SK-N-SH (cell line): Measurements from ENCODE around the gene ZNF627. TPM values are rescaled to one million over a fixed set of nuclear protein-coding genes. Genes with fewer than 3 reads are reported as not detected.

ENCODE experiments used
- IRF3 ChIP-seq: fragments of 150-350 bp; IDR thresholded peaks from 2 replicates; pipeline ENCODE4 v1.6.1; 2016; ENCODE audit warnings: mild to moderate bottlenecking, low read depth, low read length
- REST ChIP-seq: IDR thresholded peaks from 2 replicates; pipeline ENCODE4 v1.6.1; 2012; ENCODE audit warnings: mild to moderate bottlenecking, low read depth, low read length, moderate library complexity
- polyA plus RNA-seq, 3 experiments: library from polyadenylated mRNA; depleted of rRNA; stranded (reverse); fragments of >200 nt; gene quantifications; 2 replicates each; pipeline ENCODE4 v1.2.3, GENCODE V29; 2012

The ZNF627 gene
- polyA plus RNA-seq, 1 of the 3 experiments (the other 2 are of a cell fraction): 5.8 TPM

- TF ChIP-seq REST: no peak
- TF ChIP-seq IRF3: no peak
Measured at GRCh38 chr19:11663181-11663591, 65.9 kb downstream of the ZNF627 start (continued).

Other genes starting within 250 kb of the ZNF627 start
- 18.9 and 26.2 TPM in 2 replicates for gene PLPPR2, start 242.1 kb upstream of the ZNF627 start, polyA plus RNA-seq (2012; rRNA removed)
- gene SWSAP1, start 222.8 kb upstream of the ZNF627 start, polyA plus RNA-seq (2012; rRNA removed): 2.8 and 3.0 TPM in 2 replicates
- 15.4 and 16.8 TPM in 2 replicates for gene EPOR, start 213.2 kb upstream of the ZNF627 start, polyA plus RNA-seq (2012; rRNA removed)
- 13.3 and 13.5 TPM in 2 replicates for gene RGL3, start 178.2 kb upstream of the ZNF627 start, polyA plus RNA-seq (2012; rRNA removed)
- gene ODAD3, start 162.4 kb upstream of the ZNF627 start, polyA plus RNA-seq (2012; rRNA removed): 3.2 and 4.2 TPM in 2 replicates
- 198 and 502 TPM in 2 replicates for gene PRKCSH, start 161.8 kb upstream of the ZNF627 start, polyA plus RNA-seq (2012; rRNA removed)
- 0.48 and 0.68 TPM in 2 replicates for gene ELAVL3, start 116.4 kb upstream of the ZNF627 start, polyA plus RNA-seq (2012; rRNA removed)
- 14.5 and 14.7 TPM in 2 replicates for gene ZNF653, start 91.6 kb upstream of the ZNF627 start, polyA plus RNA-seq (2012; rRNA removed)
- gene ECSIT, start 68.3 kb upstream of the ZNF627 start, polyA plus RNA-seq (2012; rRNA removed): 35.6 and 43.8 TPM in 2 replicates
- 4.6 and 6.6 TPM in 2 replicates for gene CNN1, start 58.6 kb upstream of the ZNF627 start, polyA plus RNA-seq (2012; rRNA removed)
- gene ELOF1, start 38.3 kb upstream of the ZNF627 start, polyA plus RNA-seq (2012; rRNA removed): 139 and 157 TPM in 2 replicates
- gene ACP5, start 19.8 kb upstream of the ZNF627 start, polyA plus RNA-seq (2012; rRNA removed): 0.87 and 1.6 TPM in 2 replicates
- 1.5 and 2.2 TPM in 2 replicates for gene ZNF823, start 141.5 kb downstream of the ZNF627 start, polyA plus RNA-seq (2012; rRNA removed)
- 3.2 and 5.5 TPM in 2 replicates for gene ZNF441, start 169.5 kb downstream of the ZNF627 start, polyA plus RNA-seq (2012; rRNA removed)
- 0.77 and 1.6 TPM in 2 replicates for gene ZNF491, start 201.0 kb downstream of the ZNF627 start, polyA plus RNA-seq (2012; rRNA removed)
- gene ZNF440, start 216.8 kb downstream of the ZNF627 start, polyA plus RNA-seq (2012; rRNA removed): 2.0 and 2.5 TPM in 2 replicates